GM10266 (cell line): ENCODE data around the gene NPHP1.

Source experiments
- DNase-seq: peaks from one replicate; pipeline ENCODE4 v3.0.0; 2012; ENCODE audit errors: extremely low spot score
- TF ChIP-seq, protein P1 (sequence below): IDR thresholded peaks from 2 replicates; pipeline ENCODE4 v1.5.1; 2012; ENCODE audit warnings: mild to moderate bottlenecking, low read depth; ENCODE audit not compliant: control insufficient read depth, insufficient read depth; ENCODE audit errors: missing control alignments

NPHP1 gene

DNA sequence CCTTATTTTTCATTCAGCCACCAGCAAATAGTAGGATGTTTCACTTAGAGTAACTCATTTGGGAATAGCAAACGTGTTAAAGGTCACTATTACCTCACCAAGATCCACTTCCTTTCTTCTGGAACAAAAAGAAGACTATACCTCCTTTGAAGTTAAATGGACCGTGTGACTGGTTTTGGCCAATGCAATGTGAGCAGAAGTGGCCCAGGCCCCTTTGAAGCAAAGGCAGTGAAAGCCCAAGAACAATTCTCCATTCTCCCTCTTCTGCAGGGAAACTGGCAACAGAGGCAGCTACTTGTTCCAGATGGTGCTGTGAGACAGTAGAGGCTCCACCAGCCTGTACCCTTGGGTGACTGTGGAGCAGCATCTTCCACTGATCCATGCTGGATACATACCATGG lies 77.9 kb downstream of the NPHP1 start:
- DNase-seq: no peak

DNA sequence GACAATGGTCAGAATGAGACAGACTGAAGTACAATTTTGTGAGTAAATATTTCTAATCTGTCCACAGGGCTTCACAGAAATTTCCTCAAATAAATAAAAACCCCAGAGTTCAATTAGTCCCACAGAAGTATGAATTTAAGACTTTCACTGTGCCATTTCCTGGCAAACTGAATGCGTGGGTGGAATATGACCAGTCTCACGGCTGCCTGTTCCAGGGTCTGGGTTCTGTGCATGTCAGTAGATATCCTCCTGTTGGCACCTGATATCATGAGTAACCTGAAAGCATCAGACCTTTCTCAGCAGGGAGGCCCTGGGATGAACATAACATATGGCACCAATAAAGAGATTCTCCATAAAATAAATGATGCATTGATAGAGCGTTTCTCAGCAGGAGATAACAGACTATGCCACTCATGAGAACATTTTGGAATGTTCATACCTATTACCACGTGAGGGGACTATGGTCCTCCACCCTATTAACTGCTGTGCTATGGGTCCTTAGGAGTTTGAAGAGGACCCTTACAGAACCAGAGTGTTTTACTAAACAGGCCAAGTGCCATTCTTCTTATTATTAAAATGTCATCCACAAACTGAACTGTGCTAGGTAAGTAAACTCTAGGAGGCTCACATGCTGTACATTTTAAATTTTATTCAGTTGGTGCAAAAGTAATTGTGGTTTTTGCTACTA lies 78.6 kb downstream of the NPHP1 start:
- TF ChIP-seq, protein P1, sequence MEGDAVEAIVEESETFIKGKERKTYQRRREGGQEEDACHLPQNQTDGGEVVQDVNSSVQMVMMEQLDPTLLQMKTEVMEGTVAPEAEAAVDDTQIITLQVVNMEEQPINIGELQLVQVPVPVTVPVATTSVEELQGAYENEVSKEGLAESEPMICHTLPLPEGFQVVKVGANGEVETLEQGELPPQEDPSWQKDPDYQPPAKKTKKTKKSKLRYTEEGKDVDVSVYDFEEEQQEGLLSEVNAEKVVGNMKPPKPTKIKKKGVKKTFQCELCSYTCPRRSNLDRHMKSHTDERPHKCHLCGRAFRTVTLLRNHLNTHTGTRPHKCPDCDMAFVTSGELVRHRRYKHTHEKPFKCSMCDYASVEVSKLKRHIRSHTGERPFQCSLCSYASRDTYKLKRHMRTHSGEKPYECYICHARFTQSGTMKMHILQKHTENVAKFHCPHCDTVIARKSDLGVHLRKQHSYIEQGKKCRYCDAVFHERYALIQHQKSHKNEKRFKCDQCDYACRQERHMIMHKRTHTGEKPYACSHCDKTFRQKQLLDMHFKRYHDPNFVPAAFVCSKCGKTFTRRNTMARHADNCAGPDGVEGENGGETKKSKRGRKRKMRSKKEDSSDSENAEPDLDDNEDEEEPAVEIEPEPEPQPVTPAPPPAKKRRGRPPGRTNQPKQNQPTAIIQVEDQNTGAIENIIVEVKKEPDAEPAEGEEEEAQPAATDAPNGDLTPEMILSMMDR: no peak
- no peak for DNase-seq

More for the DNA sequence above, 77.9 kb downstream of the NPHP1 start:
- TF ChIP-seq, protein P1: no peak

DNA sequence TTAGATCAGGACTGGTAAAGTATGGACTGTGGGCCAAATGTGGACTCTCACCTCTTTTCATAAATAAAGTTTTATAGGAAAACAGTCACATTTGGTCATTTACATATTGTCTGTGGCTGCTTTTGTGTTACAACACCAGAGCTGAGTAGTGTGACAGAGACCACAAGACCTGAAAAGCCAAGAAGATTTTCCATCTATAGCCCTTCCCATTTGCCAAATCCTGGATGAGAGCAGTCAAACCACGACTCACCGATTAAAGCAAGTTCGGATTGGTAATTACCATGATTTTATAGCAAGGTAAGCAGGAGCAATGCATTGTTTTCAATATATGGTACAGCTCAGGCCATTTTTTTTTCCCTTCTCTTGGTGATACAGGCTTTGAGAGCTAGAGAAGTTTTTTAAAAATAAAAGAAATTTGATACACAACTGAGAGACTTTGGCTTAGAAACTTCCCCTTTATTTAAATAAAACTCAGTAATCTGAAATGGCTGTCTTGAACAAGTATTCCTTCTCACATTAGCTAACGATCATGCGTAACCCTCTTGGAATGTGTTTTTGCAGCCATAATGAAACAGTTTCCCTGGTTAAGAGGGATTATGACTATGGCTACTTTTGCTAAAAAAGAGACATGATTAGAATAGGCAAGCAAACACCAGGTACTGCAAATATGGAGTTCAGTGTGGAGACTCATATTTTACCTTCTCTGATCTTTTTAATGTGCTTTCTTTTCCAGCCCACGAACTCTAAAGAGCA lies 79.7 kb downstream of the NPHP1 start:
- TF ChIP-seq, protein P1: no peak
- no peak for DNase-seq

DNA sequence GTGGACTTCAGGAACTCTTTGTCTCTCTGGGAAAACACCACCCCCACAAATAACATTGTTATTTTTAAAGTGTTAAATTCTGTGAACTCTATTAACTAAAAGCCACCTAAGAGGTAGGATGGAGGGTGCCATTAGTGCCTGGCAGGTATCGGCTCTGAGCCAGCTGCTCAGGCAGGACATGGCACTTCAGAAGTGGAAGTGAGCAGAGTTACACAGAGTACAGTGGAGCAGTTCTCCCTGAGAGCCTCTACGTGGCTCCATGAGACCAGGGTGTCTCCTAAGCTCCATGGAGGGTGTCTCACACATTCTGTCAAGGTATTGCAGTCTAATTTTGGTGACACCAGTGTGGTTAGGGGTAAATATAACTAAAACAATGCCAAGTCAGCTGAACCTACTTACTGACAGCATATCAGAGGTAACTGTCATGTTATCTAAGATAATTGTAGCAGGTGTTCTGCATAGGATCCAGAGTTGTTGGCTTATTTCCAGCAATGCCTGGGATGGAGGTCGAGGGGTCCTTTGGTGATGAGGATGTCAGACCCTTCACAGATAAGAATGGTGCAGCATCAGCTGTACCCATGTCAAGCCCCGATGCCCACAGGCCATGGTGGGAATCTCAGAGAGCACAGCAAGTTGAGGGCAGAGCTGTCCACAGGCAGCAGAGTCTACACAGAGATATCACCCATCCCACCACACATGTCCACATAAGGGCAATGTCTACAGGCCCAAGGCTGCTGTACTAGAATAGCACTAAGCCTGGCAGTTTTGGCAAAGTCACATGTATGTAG lies 80.6 kb downstream of the NPHP1 start:
- TF ChIP-seq, protein P1: no peak
- DNase-seq: no peak

DNA sequence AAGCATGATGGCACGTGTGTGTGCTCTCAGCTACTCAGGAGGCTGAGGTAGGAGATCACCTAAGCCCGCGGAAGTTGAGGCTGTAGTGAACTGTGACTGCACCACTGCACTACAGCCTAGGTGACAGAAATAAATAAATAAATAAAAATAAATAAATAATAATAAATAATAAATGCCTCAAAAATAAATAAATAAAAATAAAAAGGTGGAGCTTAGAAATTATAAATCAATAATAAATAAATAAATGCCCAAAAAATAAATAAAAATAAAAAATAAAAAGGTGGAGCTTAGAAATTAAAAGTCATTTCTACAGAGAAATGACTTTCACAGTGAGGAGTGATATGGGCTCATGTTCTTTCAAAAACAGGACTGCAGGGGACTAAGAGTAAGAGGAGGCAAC lies 83.2 kb downstream of the NPHP1 start:
- TF ChIP-seq, protein P1: no peak
- DNase-seq: no peak

DNA sequence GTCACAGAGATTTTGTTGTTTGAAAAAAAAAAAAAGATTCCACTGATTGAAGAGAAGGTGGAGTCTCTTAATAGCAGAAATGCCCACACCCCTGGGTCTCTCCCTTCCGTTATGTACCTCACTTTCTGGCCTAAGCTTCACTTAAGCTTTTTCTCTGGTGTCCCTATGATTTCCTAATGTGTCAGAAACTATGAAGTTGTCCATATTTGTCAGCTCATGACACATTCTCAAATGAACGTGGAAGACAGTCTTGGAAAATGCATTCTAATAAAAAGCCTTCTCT lies 83.8 kb downstream of the NPHP1 start:
- DNase-seq: no peak
- TF ChIP-seq, protein P1: no peak
